Sigmoid colon (tissue), 4 donors: ENCODE results near the gene NBPF8.
"Not testable (repeated sequence)": the region's sequence is repeated elsewhere in the genome, so short reads cannot be mapped to it uniquely, and the experiment has no call there.

Experiments
- POLR2A ChIP-seq, 2 donors: fragments of 450-650 bp; IDR thresholded peaks; one replicate each; pipeline ENCODE4 v1.6.1; 2016; ENCODE audit warnings: antibody characterized with exemption in 2 of 2, mild to moderate bottlenecking in 2 of 2, moderate library complexity in 2 of 2
- POLR2AphosphoS5 ChIP-seq, 4 donors: sonication (generic); formaldehyde crosslinking; IDR thresholded peaks; one replicate each; pipeline ENCODE4 v1.6.1; 2017; ENCODE audit warnings: antibody characterized with exemption in 4 of 4
- TF ChIP-seq, protein P1 (sequence below), 4 experiments: fragments of 450-650 bp in 3 of 4; fragments of 200-600 bp in 1 of 4; IDR thresholded peaks; one replicate each; pipeline ENCODE4 v1.5.1; 2016 to 2019; ENCODE audit warnings: antibody characterized with exemption in 4 of 4, mild to moderate bottlenecking in 3 of 4, moderate library complexity in 2 of 4

DNA sequence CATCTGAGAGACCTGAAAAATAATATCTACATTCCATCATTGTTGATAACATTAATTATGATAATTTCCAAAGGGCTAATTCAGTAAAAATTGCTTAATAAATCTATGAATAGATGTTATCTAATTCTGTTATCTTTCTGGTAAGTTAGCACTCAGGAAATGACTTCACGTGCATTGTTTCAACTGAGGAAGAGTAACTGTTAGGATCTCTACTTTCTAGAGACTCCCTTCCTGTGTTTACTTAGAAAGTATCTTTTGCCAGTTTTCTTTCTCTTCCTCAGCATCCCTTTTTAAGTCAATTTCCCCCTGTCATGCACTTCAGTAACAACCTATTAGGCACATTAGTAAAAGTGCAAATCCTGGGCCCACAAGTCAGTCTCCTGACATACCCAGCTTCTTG is 9.5 kb upstream of the NBPF8 start:
- not testable (repeated sequence) for TF ChIP-seq POLR2AphosphoS5, POLR2A (IDR thresholded peaks at IDR 0.05)
- TF ChIP-seq, protein P1, sequence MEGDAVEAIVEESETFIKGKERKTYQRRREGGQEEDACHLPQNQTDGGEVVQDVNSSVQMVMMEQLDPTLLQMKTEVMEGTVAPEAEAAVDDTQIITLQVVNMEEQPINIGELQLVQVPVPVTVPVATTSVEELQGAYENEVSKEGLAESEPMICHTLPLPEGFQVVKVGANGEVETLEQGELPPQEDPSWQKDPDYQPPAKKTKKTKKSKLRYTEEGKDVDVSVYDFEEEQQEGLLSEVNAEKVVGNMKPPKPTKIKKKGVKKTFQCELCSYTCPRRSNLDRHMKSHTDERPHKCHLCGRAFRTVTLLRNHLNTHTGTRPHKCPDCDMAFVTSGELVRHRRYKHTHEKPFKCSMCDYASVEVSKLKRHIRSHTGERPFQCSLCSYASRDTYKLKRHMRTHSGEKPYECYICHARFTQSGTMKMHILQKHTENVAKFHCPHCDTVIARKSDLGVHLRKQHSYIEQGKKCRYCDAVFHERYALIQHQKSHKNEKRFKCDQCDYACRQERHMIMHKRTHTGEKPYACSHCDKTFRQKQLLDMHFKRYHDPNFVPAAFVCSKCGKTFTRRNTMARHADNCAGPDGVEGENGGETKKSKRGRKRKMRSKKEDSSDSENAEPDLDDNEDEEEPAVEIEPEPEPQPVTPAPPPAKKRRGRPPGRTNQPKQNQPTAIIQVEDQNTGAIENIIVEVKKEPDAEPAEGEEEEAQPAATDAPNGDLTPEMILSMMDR (IDR thresholded peaks at IDR 0.05): not testable (repeated sequence)
